ENCODE data around the gene MAGEB17.

MAGEB17 gene

GRCh38 chrX:16188687-16189086, 21.4 kb downstream of the MAGEB17 start:
- no peak for DNase-seq
- TF ChIP-seq, protein P1, sequence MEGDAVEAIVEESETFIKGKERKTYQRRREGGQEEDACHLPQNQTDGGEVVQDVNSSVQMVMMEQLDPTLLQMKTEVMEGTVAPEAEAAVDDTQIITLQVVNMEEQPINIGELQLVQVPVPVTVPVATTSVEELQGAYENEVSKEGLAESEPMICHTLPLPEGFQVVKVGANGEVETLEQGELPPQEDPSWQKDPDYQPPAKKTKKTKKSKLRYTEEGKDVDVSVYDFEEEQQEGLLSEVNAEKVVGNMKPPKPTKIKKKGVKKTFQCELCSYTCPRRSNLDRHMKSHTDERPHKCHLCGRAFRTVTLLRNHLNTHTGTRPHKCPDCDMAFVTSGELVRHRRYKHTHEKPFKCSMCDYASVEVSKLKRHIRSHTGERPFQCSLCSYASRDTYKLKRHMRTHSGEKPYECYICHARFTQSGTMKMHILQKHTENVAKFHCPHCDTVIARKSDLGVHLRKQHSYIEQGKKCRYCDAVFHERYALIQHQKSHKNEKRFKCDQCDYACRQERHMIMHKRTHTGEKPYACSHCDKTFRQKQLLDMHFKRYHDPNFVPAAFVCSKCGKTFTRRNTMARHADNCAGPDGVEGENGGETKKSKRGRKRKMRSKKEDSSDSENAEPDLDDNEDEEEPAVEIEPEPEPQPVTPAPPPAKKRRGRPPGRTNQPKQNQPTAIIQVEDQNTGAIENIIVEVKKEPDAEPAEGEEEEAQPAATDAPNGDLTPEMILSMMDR (IDR thresholded peaks at IDR 0.05; ENCODE audit: low read depth, low read length, missing control alignments) = no peak
- in situ Hi-C loops (cut with HindIII; ENCODE audit: low pct_ligation_motif_present, low sequenced_read_pairs) = no loop called here

GRCh38 chrX:16191605-16192004, 24.3 kb downstream of the MAGEB17 start:
- TF ChIP-seq, protein P1 (IDR thresholded peaks at IDR 0.05; ENCODE audit: low read depth, low read length, missing control alignments) = no peak
- Histone ChIP-seq H3K27ac (no peak overlapping the region), H3K4me3 (ENCODE audit: low read depth, low read length) (no peak overlapping the region), H3K36me3 (replicated peaks) (no peaks in the 10 kb centered on the region), H3K27me3 (replicated peaks) (no peaks in the 10 kb centered on the region)
- no peak for DNase-seq
- in situ Hi-C loops (cut with HindIII; ENCODE audit: low pct_ligation_motif_present, low sequenced_read_pairs) = no loop called here

More at GRCh38 chrX:16188687-16189086, 21.4 kb downstream of the MAGEB17 start:
- Histone ChIP-seq H3K27me3 (replicated peaks) (no peaks in the 10 kb centered on the region), H3K4me3 (ENCODE audit: low read depth, low read length) (no peak overlapping the region), H3K36me3 (replicated peaks) (no peaks in the 10 kb centered on the region), H3K27ac (no peak overlapping the region)

DNA sequence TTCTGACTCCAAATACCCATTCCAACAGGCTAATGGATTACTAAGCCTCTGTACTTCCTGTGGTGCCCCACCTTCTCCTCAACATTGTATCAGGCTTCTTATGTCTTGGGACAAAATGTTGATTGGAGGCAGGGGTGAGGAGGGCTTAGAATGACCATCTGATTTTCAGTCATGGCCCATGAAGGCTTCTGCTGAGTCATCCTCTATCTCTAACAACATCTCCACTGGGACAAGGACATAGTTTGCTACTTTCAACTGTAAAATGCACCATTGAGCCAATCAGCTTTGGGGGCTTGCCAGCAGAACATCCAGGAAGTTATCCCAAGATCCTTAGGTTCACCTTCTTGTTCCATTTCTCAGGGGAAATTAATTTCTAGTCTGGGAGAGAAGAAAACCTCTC, 29.5 kb downstream of the MAGEB17 start:
- H3K4me3 ChIP-seq (ENCODE audit: low read depth, low read length) = no peak overlapping the region
- TF ChIP-seq, protein P1 (IDR thresholded peaks at IDR 0.05; ENCODE audit: low read depth, low read length, missing control alignments) = no peak
- H3K36me3 ChIP-seq (replicated peaks) = no peaks in the 10 kb centered on the region
- DNase-seq = no peak
- H3K27ac ChIP-seq = no peak overlapping the region
- no peaks in the 10 kb centered on the region for H3K27me3 ChIP-seq (replicated peaks)
- in situ Hi-C loops (cut with HindIII; ENCODE audit: low pct_ligation_motif_present, low sequenced_read_pairs) = no loop called here

GRCh38 chrX:16199343-16199742, 32.1 kb downstream of the MAGEB17 start:
- H3K27ac ChIP-seq = no peak overlapping the region
- H3K36me3 ChIP-seq (replicated peaks) = no peaks in the 10 kb centered on the region
- in situ Hi-C loops (cut with HindIII; ENCODE audit: low pct_ligation_motif_present, low sequenced_read_pairs) = no loop called here
- DNase-seq = no peak
- H3K4me3 ChIP-seq (ENCODE audit: low read depth, low read length) = no peak overlapping the region
- no peaks in the 10 kb centered on the region for H3K27me3 ChIP-seq (replicated peaks)
- TF ChIP-seq, protein P1 (IDR thresholded peaks at IDR 0.05; ENCODE audit: low read depth, low read length, missing control alignments) = no peak

DNA sequence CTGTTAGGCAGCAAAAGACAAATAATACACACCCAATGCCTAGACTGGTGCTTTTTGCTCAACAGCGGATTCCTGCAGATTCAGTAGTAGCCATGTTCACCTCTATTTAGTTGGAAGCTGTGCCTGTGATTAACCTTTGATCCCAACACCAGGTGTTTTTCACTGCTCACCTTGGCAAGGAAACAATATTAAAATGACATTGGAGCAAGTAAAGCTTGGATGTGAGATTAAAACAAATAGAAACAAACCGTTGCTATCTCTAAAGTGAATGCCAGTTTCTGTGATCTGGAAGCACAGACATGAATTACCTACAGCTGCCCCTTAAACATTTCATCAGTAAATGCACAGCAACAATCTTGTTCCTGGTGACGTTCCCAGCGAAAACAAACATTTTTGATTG, 35.7 kb downstream of the MAGEB17 start:
- in situ Hi-C loops (cut with HindIII; ENCODE audit: low pct_ligation_motif_present, low sequenced_read_pairs) = no loop called here
- TF ChIP-seq, protein P1 (IDR thresholded peaks at IDR 0.05; ENCODE audit: low read depth, low read length, missing control alignments) = no peak
- Histone ChIP-seq H3K27me3 (replicated peaks) (no peaks in the 10 kb centered on the region), H3K36me3 (replicated peaks) (no peaks in the 10 kb centered on the region), H3K4me3 (ENCODE audit: low read depth, low read length) (no peak overlapping the region), H3K27ac (no peak overlapping the region)
- DNase-seq = no peak

GRCh38 chrX:16204538-16204937, 37.3 kb downstream of the MAGEB17 start:
- Histone ChIP-seq H3K27me3 (replicated peaks) (no peaks in the 10 kb centered on the region), H3K36me3 (replicated peaks) (no peaks in the 10 kb centered on the region), H3K4me3 (ENCODE audit: low read depth, low read length) (no peak overlapping the region), H3K27ac (no peak overlapping the region)
- TF ChIP-seq, protein P1 (IDR thresholded peaks at IDR 0.05; ENCODE audit: low read depth, low read length, missing control alignments) = no peak
- no peak for DNase-seq
- in situ Hi-C loops (cut with HindIII; ENCODE audit: low pct_ligation_motif_present, low sequenced_read_pairs) = no loop called here

All from brain microvascular endothelial cell (primary cell).